ENCODE measurements around the gene GASK1A.

The GASK1A gene

DNA sequence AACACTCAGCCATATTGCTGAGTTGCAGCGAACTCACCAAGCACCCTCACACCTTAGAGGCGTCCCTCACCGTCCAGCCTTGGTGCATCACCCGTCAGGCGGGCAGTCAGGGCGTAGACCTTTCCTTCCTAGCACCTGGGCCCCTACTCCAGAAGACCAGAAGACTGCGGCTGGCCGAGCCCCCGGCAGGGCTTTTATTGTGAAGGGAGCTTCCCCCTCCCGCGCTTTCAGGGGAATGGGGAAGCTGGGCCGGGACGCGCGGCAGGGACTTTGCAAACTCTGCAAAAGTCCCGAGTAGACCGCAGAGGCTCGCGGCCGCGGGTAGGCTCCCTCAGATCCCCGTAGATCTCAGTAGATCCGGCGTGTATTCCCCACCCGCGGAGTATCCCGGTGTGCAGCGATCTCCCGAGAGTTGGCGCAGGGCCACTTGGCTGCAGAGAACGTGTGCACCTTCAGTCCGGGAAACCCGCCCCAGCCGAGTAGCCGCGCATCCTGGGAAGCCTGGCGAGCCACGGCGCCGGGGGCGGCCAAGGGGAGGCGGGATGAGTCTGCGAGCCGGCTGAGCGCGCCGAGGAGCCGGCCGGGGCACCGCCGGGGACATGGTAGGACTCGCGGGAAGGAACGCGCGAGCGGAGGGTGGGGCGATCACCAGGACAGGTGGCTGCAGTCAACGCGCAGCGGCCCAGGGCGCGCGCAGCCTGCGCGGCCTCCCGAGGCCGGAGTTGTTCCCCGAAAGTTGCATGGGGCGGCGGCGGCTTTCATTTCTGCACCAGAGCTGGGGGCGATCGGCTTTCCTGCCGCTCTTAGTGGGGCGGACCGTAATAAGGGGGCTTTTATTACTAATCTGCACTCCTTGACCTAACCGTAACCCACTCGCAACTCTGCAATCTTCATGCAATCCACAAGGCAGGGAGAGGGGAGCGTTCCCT lies at the start of gene GASK1A:
GASK1A (plus strand) TSS at position 268 of the 929 bp plus-strand sequence; CDS start at position 600, 332 bp downstream.
- H3K4me3 ChIP-seq (ENCODE audit: low read length) = peak within 1 kb of the TSS; percentile 26
- TF ChIP-seq, protein P1, sequence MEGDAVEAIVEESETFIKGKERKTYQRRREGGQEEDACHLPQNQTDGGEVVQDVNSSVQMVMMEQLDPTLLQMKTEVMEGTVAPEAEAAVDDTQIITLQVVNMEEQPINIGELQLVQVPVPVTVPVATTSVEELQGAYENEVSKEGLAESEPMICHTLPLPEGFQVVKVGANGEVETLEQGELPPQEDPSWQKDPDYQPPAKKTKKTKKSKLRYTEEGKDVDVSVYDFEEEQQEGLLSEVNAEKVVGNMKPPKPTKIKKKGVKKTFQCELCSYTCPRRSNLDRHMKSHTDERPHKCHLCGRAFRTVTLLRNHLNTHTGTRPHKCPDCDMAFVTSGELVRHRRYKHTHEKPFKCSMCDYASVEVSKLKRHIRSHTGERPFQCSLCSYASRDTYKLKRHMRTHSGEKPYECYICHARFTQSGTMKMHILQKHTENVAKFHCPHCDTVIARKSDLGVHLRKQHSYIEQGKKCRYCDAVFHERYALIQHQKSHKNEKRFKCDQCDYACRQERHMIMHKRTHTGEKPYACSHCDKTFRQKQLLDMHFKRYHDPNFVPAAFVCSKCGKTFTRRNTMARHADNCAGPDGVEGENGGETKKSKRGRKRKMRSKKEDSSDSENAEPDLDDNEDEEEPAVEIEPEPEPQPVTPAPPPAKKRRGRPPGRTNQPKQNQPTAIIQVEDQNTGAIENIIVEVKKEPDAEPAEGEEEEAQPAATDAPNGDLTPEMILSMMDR (IDR thresholded peaks at IDR 0.05; ENCODE audit: insufficient read depth, low read depth, low read length, missing control alignments) = no peak
- peak; percentile 31 for DNase-seq (ENCODE audit: low read depth)

DNA sequence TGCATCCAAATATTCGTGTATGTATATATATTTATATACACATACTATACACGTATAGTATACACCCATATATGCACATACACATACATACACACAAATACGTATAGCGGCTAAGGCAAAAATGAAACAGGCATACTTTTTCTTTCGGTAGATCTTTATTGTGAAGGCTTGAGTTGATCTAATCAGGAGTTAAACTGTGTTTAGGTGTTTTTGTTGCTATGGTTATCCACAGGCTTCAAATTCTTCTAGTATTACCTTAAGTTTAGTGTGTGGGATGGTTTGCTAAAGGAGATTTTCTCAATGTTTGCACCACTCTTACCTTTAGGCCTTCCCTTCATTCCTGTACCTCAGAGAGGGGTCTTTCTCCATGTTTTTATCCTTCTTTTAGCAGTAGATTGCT lies 45.0 kb upstream of the GASK1A start:
- TF ChIP-seq, protein P1 (IDR thresholded peaks at IDR 0.05; ENCODE audit: insufficient read depth, low read depth, low read length, missing control alignments) = no peak
- DNase-seq (ENCODE audit: low read depth) = no peak
- no peak overlapping the region for H3K4me3 ChIP-seq (ENCODE audit: low read length)

DNA sequence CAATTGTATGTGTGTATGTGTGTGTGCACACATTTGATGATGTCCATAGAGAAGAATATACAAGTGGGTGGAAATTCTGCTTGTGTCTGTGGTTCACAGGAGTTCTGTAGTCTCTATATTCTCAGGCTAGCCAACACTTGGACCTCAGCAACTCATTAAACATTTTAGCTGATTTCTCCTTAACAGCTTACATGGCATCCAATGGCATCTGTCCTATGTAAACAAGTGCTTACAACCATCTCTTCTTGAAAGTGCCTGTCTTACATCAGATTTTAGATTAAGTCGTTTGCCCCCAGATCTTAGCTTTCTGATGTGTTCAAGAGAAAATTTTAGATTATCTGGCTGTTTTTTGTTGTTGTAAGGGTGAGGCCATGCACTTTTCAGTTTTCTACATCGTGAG lies 44.2 kb upstream of the GASK1A start:
- TF ChIP-seq, protein P1 (IDR thresholded peaks at IDR 0.05; ENCODE audit: insufficient read depth, low read depth, low read length, missing control alignments) = no peak
- no peak overlapping the region for H3K4me3 ChIP-seq (ENCODE audit: low read length)
- no peak for DNase-seq (ENCODE audit: low read depth)

DNA sequence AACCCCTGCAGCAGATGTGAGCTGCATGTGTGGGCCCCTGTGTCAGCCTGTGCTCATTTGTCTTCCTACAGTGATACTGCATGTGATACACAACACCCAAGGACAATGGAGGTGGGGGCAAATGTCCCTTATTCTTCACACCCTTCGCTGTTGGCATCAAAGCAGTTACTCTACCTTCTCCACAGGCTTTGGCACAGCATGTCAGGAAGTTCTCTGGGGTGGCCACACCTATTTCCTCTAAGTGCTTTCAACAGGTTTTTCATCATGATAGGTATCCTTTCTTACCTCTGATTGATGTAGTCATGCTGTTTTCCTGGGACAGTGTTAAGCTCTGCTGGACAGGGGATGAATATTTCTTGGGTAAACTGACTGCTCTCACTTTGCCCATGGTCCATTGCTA lies 43.6 kb upstream of the GASK1A start:
- no peak for DNase-seq (ENCODE audit: low read depth)
- no peak overlapping the region for H3K4me3 ChIP-seq (ENCODE audit: low read length)
- TF ChIP-seq, protein P1 (IDR thresholded peaks at IDR 0.05; ENCODE audit: insufficient read depth, low read depth, low read length, missing control alignments) = no peak

DNA sequence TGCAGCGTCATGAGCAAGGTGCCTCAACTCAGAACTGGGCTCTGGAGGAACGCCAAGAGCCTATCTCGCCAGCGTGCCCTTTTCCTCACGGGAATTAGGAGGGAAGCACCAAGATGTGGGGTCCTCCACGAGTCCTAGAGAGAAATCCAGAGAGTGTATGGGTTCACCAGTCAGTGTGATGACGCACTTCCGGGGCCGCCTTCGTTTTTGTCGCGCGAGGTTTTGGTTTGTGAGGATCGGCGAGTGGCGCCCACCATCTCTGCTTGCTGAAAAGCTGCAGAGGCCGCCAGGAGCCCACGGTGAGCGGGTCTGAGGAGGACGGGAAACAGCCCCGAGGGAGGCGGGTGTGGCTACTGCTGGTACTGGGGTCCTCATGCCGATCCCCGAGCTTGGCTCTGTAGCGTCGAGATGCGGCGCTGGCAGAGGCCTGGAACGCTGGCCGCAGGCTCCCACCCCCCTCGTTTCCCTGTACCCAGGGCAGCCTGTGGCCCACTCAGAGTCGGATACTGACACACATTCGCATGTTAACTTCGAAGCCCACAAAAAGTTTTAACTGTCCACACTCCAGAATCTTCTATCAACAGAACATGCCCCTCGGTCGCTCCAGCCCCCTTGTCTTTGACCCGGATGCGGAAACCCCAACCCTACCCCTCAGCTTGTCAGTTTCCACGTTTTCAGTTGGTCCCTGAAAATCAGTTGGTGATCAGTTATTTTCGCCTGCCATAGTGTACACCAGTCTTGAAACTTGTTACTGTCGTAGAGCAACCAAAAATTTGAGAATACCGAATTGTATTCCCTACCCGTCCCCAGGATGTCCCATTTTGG lies 42.7 kb upstream of the GASK1A start:
- peak; percentile 46 for DNase-seq (ENCODE audit: low read depth)
- H3K4me3 ChIP-seq (ENCODE audit: low read length) = peak overlapping the region; percentile 46
- TF ChIP-seq, protein P1 (IDR thresholded peaks at IDR 0.05; ENCODE audit: insufficient read depth, low read depth, low read length, missing control alignments) = no peak

DNA sequence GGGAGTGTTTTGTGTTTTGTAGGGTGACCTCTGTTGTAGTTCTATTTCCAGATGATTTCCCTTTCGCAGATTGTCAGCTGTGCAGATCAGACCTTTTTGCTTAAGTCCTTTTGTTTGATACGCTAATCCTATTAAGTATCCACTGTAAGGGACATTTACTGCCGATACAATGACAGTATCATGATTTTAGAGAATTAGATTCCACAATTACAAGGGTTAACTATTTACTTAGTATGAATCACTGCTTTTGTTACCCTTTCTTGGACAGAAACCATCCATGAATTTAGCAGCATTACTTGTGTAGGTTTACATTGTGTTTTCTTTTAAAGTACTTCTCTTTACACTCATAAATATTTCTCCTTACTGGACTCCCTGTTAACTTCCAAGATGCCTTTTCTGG lies 41.8 kb upstream of the GASK1A start:
- DNase-seq (ENCODE audit: low read depth) = no peak
- TF ChIP-seq, protein P1 (IDR thresholded peaks at IDR 0.05; ENCODE audit: insufficient read depth, low read depth, low read length, missing control alignments) = no peak
- no peak overlapping the region for H3K4me3 ChIP-seq (ENCODE audit: low read length)

Measured in epithelial cell of esophagus (primary cell).